Peyer's patch (tissue), 4 donors: ENCODE measurements around the gene AUP1.

ENCODE experiments used
- POLR2A ChIP-seq, 2 donors: fragments of 450-650 bp; IDR thresholded peaks; one replicate each; pipeline ENCODE4 v1.5.1; 2017; ENCODE audit warnings: antibody characterized with exemption in 2 of 2, mild to moderate bottlenecking in 2 of 2, moderate library complexity in 2 of 2
- TF ChIP-seq, protein P1 (sequence below), 6 experiments: fragments of 450-650 bp in 4 of 6; fragments of 200-600 bp in 2 of 6; sonication (generic) in 1 of 6; IDR thresholded peaks; one replicate each; pipeline ENCODE4 v1.5.1; 2017 to 2019; ENCODE audit warnings: antibody characterized with exemption in 6 of 6, mild to moderate bottlenecking in 3 of 6, moderate library complexity in 1 of 6

DNA sequence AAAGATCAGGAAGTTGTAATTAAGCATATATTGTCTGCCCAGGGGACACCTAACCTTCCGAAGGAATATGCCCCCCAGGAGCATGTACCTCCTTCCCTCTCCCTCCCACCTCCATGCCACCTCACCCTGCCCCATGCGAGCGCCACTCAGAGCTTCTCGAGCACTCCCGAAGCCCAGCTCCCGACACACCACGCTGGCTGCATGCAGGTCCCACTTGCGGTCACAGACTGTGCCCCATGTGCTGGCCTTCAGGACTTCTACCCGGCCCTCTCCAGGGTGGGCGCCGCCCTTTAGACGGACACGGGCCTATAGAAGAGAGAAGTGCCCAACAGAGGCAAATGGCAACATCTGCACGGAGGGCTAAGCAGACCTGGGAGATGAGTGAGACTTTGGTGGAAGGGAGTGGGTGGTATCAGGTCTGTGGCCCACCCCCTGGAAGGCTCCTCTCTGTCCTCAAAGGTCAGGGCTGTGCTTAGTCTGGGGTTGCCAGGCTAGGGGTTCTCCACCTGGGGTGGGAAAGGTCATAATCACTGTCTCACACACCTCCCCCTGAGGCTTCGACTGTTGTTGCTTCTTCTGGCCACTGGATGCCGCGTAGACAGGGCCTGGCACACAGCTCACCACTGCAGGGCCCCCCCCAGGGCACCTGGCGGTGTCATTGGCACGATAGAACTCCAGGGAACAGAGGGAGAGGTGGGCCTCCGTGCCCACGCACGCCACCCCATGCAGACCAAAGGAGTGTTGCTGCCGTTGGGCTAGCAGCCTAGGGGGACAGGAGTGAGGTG, 6.9 kb upstream of the AUP1 start:
- TF ChIP-seq, protein P1, sequence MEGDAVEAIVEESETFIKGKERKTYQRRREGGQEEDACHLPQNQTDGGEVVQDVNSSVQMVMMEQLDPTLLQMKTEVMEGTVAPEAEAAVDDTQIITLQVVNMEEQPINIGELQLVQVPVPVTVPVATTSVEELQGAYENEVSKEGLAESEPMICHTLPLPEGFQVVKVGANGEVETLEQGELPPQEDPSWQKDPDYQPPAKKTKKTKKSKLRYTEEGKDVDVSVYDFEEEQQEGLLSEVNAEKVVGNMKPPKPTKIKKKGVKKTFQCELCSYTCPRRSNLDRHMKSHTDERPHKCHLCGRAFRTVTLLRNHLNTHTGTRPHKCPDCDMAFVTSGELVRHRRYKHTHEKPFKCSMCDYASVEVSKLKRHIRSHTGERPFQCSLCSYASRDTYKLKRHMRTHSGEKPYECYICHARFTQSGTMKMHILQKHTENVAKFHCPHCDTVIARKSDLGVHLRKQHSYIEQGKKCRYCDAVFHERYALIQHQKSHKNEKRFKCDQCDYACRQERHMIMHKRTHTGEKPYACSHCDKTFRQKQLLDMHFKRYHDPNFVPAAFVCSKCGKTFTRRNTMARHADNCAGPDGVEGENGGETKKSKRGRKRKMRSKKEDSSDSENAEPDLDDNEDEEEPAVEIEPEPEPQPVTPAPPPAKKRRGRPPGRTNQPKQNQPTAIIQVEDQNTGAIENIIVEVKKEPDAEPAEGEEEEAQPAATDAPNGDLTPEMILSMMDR (IDR thresholded peaks at IDR 0.05), result no peak
- no peak for TF ChIP-seq POLR2A (IDR thresholded peaks at IDR 0.05)
